AG04449 (cell line): ENCODE results near the gene E2F6.

Experiments used
- CTCF ChIA-PET: fragments of 350-600 bp; formaldehyde crosslinking; extraction: SDS; loops from one replicate; lab custom pipeline; 2021; ENCODE audit warnings: antibody characterized with exemption; lab: Yijun Ruan, JAX
- POLR2A ChIA-PET: fragments of 400-600, 350-600 bp; formaldehyde crosslinking; extraction: SDS; loops from one replicate; lab custom pipeline; 2020; ENCODE audit warnings: antibody characterized with exemption, inconsistent platforms; lab: Yijun Ruan, JAX
- DNase-seq: peaks from one replicate; pipeline ENCODE4 v3.0.0-alpha.2; 2010; ENCODE audit warnings: low read depth, low spot score
- H3K4me3 ChIP-seq: 2 replicates; pipeline ENCODE4 v1.5.1; 2011; ENCODE audit warnings: low read depth, mild to moderate bottlenecking, control low read depth, low read length
- CTCF ChIP-seq: IDR thresholded peaks from one replicate; pipeline ENCODE4 v1.5.1; 2011; ENCODE audit warnings: mild to moderate bottlenecking, moderate library complexity, low read length, control low read depth, inconsistent platforms; ENCODE audit not compliant: insufficient read depth; ENCODE audit errors: missing control alignments

Gene E2F6

DNA sequence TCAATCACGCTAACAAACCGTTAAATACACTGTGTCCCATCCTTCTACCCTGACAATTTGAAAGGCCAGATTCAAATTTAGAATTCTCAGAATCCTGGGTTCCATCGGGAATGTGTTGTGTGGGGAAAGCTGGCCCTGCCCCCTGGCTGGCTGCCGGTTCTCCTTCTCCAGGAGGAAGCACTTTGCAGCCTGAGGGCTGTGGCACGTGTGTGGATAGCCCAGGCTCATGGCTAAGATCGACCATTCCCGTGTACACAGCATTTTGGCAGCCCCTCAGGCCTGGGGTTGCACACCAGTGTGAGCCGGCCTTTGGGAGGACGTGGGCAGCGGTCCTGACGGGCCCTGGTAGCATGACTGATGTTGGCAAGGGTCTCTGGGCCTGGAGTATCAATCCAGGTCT, 70.6 kb downstream of the E2F6 start:
- ChIA-PET CTCF (interaction anchor here (1.4 to 4.2 kb wide), 3 partner anchors 10 to 160 kb away, joined by 3 to 10 read pairs (median 4); no protein-coding TSS in a partner anchor), POLR2A (no interaction called here)
- H3K4me3 ChIP-seq = no peak overlapping the region
- no peak for TF ChIP-seq CTCF
- no peak for DNase-seq
